Posterior vena cava (tissue), 2 donors: ENCODE measurements around the gene PRDM1. TPM values are rescaled to one million over a fixed set of nuclear protein-coding genes. Genes with fewer than 3 reads are reported as not detected.

Source experiments
- DNase-seq: peaks from one replicate; pipeline ENCODE4 v3.0.0-alpha.2; 2020; ENCODE audit warnings: low spot score
- intact Hi-C, 2 donors: fragments of 100-400 bp; cut with DNase I; formaldehyde crosslinking; loops; one replicate each; pipeline versions ENCODE4 v1.14.1 to v1.14.2; 2022 to 2023
- total RNA-seq, 2 donors: library from RNA; stranded (reverse); fragmentation: NEBNext Ultra II Directional; extraction: Animal tissue kit (Norgen Biotek cat#: 25700); gene quantifications; one replicate each; pipeline ENCODE4 v1.2.1, GENCODE V29; 2021
- donor health status: DM: yes; HTN: yes; CAD: no.
- donor health status: DM: yes; HTN: yes; CAD: no.

PRDM1 gene
- total RNA-seq, 2 donors from 2014 or later = 2.4 to 2.9 TPM

DNA sequence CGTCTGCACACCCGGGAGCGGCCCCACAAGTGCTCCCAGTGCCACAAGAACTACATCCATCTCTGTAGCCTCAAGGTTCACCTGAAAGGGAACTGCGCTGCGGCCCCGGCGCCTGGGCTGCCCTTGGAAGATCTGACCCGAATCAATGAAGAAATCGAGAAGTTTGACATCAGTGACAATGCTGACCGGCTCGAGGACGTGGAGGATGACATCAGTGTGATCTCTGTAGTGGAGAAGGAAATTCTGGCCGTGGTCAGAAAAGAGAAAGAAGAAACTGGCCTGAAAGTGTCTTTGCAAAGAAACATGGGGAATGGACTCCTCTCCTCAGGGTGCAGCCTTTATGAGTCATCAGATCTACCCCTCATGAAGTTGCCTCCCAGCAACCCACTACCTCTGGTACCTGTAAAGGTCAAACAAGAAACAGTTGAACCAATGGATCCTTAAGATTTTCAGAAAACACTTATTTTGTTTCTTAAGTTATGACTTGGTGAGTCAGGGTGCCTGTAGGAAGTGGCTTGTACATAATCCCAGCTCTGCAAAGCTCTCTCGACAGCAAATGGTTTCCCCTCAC is 21.0 kb downstream of the PRDM1 start:
- intact Hi-C loops = no loop called here
- no peak for DNase-seq

DNA sequence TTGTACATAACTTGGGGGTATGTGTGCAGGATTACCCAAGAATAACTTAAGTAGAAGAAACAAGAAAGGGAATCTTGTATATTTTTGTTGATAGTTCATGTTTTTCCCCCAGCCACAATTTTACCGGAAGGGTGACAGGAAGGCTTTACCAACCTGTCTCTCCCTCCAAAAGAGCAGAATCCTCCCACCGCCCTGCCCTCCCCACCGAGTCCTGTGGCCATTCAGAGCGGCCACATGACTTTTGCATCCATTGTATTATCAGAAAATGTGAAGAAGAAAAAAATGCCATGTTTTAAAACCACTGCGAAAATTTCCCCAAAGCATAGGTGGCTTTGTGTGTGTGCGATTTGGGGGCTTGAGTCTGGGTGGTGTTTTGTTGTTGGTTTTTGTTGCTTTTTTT is 22.0 kb downstream of the PRDM1 start:
- no peak for DNase-seq
- intact Hi-C loops = no loop called here

DNA sequence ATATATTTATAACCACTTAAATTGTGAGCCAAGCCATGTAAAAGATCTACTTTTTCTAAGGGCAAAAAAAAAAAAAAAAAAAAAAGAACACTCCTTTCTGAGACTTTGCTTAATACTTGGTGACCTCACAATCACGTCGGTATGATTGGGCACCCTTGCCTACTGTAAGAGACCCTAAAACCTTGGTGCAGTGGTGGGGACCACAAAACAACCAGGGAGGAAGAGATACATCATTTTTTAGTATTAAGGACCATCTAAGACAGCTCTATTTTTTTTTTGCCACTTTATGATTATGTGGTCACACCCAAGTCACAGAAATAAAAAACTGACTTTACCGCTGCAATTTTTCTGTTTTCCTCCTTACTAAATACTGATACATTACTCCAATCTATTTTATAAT is 22.9 kb downstream of the PRDM1 start:
- no peak for DNase-seq
- intact Hi-C loops = no loop called here

DNA sequence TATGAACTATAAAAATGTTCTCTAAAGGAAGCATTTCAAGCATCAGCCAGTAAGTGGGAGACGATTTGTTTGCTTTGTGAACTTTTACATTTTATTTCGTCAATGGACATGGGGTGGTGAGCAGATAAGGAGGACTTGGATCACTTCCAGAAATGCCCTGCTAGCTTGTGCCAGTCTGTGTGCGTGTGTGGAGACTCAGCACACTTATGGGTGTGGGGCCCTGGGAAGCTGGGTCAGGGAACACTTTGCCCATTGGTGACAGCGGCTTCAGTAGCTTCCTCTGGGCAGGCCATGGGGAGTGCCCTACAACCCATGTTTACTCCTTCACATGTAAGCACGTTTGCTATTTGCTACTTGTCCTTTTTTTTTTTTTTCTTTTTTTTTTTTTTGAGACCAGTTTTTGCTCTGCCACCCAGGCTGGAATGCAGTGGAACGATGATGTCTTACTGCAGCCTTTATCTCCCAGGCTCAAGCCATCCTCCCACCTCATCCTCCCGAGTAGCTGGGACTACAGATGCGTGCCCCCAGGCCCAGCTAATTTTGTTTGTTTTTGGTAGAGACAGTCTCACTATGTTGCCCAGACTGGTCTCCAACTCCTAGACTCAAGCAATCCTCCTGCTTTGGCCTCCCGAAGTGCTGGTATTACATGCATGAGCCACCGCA is 24.2 kb downstream of the PRDM1 start:
- DNase-seq = no peak
- intact Hi-C loops = loop anchor here in 1 of 2 donors (10.0 kb wide), 1 partner anchor 195 kb away; no protein-coding TSS in a partner anchor

GRCh38 chr6:106112433-106112832 is 26.3 kb downstream of the PRDM1 start:
- DNase-seq = no peak
- intact Hi-C loops = loop anchor here in 1 of 2 donors (10.0 kb wide), 1 partner anchor 192 kb away; no protein-coding TSS in a partner anchor

- DNase-seq = no peak
- intact Hi-C loops = loop anchor here in 1 of 2 donors (10.0 kb wide), 1 partner anchor 191 kb away; no protein-coding TSS in a partner anchor
Observed at GRCh38 chr6:106113256-106113959, 27.3 kb downstream of the PRDM1 start.

GRCh38 chr6:106114492-106114891 is 28.4 kb downstream of the PRDM1 start:
- intact Hi-C loops = loop anchor here in 1 of 2 donors (10.0 kb wide), 1 partner anchor 190 kb away; no protein-coding TSS in a partner anchor
- DNase-seq = no peak

- no peak for DNase-seq
- intact Hi-C loops = loop anchor here in 1 of 2 donors (10.0 kb wide), 1 partner anchor 190 kb away; no protein-coding TSS in a partner anchor
Observed at GRCh38 chr6:106115286-106115685, 29.1 kb downstream of the PRDM1 start.

- DNase-seq = no peak
- intact Hi-C loops = loop anchor here in 1 of 2 donors (10.0 kb wide), 1 partner anchor 189 kb away; no protein-coding TSS in a partner anchor
Observed at GRCh38 chr6:106116125-106116832, 30.1 kb downstream of the PRDM1 start.

DNA sequence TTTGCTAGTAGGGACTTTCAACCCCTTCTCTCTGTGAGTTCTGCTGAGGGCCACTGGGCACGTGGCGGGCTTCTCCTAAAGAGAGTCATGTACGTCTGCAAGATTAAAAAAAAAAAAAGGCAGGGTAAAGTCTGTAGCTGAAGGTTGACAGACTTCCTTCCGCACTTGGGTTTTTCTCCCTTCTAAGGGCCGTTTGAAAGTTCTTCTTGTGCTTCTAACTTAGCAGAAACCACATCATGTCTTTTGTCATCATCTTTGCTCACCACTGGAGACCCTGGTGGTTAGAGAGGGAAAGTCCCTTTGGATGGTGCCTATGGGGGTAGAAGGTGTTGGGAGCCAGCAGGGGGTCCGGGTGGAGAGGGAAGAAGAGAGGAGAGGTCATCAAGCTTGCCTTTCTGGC is 31.4 kb downstream of the PRDM1 start:
- no peak for DNase-seq
- intact Hi-C loops = loop anchor here in 1 of 2 donors (10.0 kb wide), 1 partner anchor 187 kb away; no protein-coding TSS in a partner anchor

- intact Hi-C loops = loop anchor here in 1 of 2 donors (10.0 kb wide), 1 partner anchor 186 kb away; no protein-coding TSS in a partner anchor
- DNase-seq = no peak
Observed at GRCh38 chr6:106118835-106119431, 32.8 kb downstream of the PRDM1 start.

DNA sequence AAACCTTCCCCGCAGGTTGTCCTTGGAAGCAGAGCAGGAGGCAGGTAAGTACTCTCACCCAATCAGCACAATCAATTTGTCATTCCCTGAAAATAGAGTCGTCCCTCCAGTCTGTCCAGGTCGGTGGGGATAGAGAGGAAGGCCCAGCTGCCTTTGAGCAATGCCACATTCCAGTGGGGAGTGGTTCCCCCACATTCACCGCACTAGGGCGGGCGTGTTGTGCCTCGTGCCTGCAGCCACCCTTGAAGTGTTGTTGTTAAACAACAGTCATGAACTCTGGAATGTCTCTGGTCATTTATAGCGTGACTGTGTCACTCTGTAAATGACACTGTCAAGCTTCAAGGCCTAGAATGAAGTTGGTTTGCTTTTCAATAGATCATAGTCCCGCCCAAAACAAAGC is 33.4 kb downstream of the PRDM1 start:
- intact Hi-C loops = loop anchor here in 1 of 2 donors (10.0 kb wide), 1 partner anchor 185 kb away; no protein-coding TSS in a partner anchor
- no peak for DNase-seq

DNA sequence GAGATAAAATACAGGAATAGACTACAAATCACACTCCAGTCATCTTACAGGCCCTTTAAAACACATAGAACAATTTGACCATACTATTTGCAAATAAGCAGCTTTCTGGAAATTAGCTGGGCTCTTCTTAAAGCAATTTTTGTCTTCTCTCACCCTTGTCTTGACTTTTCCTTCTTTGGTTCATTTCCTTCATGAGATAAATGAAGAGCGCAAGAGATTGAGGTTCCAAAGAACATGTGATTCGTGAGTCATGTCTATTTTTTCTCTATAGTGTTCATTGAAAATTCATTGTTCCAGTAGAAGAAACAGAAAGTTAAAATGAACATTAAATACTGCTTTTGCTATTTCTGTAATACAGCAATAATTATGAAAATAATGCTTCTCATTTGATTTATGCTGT is 33.9 kb downstream of the PRDM1 start:
- DNase-seq = no peak
- intact Hi-C loops = no loop called here

DNA sequence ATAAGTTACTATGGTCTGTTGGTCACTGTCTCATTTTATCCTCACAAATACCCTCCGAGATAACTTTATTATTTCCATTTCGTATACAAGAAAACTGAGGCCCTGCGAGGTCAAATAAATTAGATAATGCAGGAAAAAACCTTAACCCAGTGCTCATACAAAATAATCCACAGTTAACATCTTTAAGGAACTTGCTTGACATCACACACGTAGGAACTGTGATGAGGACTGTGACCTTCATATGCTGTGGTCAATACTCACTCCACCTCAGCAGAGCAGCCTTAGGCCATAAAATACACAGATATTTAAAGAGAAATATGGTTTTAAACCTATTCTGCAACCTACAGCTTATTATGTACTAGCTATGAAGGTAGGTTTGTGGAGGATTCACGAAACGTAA is 34.3 kb downstream of the PRDM1 start:
- DNase-seq = no peak
- intact Hi-C loops = no loop called here

GRCh38 chr6:106122306-106122918 is 36.3 kb downstream of the PRDM1 start:
- intact Hi-C loops = no loop called here

DNA sequence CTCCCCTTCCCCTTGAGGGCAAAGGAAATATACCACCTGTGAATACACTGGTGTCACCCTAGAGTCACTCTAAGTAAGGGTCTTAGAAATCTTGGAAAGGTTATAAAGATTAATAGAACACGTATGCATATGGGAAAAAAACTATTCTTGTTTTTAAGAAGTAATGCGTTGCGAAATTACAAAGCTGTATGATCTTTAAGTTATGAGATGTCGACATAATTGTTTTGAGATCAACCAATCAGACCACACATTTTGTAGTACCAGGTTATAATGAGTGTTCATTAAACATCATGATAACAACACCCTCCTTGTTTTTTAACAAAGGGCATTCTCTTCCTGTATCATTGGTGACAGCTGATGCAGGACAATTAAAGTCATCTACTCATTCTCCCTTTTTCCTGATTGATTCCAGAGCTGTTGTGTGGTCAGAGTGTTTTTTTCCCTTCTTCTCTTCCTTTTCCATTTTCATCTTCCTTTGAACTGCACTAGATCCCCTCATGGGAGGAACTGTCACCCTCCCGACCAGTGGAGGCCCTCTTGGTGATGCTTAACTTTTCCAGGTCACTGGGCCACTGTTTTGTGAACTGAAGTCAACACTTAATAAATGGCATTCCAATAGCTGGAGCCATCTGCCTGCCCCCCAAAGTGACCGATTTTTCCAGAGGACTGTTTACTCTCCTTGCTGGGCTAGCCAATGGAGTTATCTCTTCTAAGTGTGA is 37.0 kb downstream of the PRDM1 start:
- DNase-seq = no peak
- intact Hi-C loops = no loop called here

More at GRCh38 chr6:106122306-106122918, 36.3 kb downstream of the PRDM1 start:
- DNase-seq = no peak

- intact Hi-C loops = no loop called here
- no peak for DNase-seq
Observed at GRCh38 chr6:106124015-106124414, 37.9 kb downstream of the PRDM1 start.
